NB4 (cell line): ENCODE results near the gene RBM5.
A peak's percentile ranks its signal among the peaks of the same experiment; 100 is the strongest.

Experiments used
- DNase-seq: peaks from one replicate; pipeline ENCODE4 v3.0.0; 2010; ENCODE audit warnings: low read depth
- H3K4me3 ChIP-seq: one replicate; pipeline ENCODE4 v1.5.1; 2011; ENCODE audit warnings: mild to moderate bottlenecking, low read depth, low read length, moderate library complexity
- CTCF ChIP-seq: IDR thresholded peaks from one replicate; pipeline ENCODE4 v1.5.1; 2012; ENCODE audit warnings: low read depth, low read length
- MAX ChIP-seq: IDR thresholded peaks from 2 replicates; pipeline ENCODE4 v1.6.1; 2011; ENCODE audit warnings: low read depth, low read length
- MYC ChIP-seq: IDR thresholded peaks from 2 replicates; pipeline ENCODE4 v1.6.1; 2011; ENCODE audit warnings: low read depth, low read length
- POLR2A ChIP-seq: IDR thresholded peaks from 2 replicates; pipeline ENCODE4 v1.6.1; 2011; ENCODE audit warnings: mild to moderate bottlenecking; ENCODE audit not compliant: insufficient read length; ENCODE audit errors: extremely low read depth

The RBM5 gene

GRCh38 chr3:50088725-50089608 is at the start of gene RBM5:
Gene RBM5, plus strand, starts transcription at chr3:50088919. Its CDS starts 1,516 bp downstream, at chr3:50090435.
- DNase-seq, result peak; percentile 94
- TF ChIP-seq POLR2A (peak; percentile 73), MAX (no peak), CTCF (no peak)
- H3K4me3 ChIP-seq, result peak within 1 kb of the TSS; percentile 99

- DNase-seq, result no peak
- TF ChIP-seq MAX, result no peak
- TF ChIP-seq POLR2A, result no peak
- no peak for TF ChIP-seq CTCF
- no peak for TF ChIP-seq MYC
- no peak overlapping the region for H3K4me3 ChIP-seq
Measured at GRCh38 chr3:50044976-50045375, 43.7 kb upstream of the RBM5 start.

- no peak for DNase-seq
- H3K4me3 ChIP-seq, result no peak overlapping the region
- TF ChIP-seq POLR2A (no peak), MYC (no peak), MAX (no peak), CTCF (no peak)
Measured at GRCh38 chr3:50047426-50047825, 41.3 kb upstream of the RBM5 start.

GRCh38 chr3:50050361-50050760 is 38.4 kb upstream of the RBM5 start:
- TF ChIP-seq MAX (no peak), MYC (no peak), POLR2A (no peak), CTCF (no peak)
- DNase-seq, result no peak
- no peak overlapping the region for H3K4me3 ChIP-seq

- no peak for DNase-seq
- TF ChIP-seq CTCF (no peak), MYC (no peak), MAX (no peak), POLR2A (no peak)
- no peak overlapping the region for H3K4me3 ChIP-seq
Measured at GRCh38 chr3:50057756-50058155, 31.0 kb upstream of the RBM5 start.
